HepG2 (cell line): ENCODE results near the gene PTPRN. TPM values are rescaled to one million over a fixed set of nuclear protein-coding genes. Genes with fewer than 3 reads are reported as not detected.

Source experiments
- ATF6 ChIP-seq: sonication (generic); formaldehyde crosslinking; conservative IDR thresholded peaks from 2 replicates; pipeline ENCODE4 v1.4.0; 2020; ENCODE audit warnings: missing genetic modification reagents
- BRD4 ChIP-seq: sonication (generic); formaldehyde crosslinking; IDR thresholded peaks from 2 replicates; pipeline ENCODE4 v1.4.0; 2020; ENCODE audit warnings: missing genetic modification reagents
- HMG20B ChIP-seq: conservative IDR thresholded peaks from 2 replicates; pipeline ENCODE4 v1.6.1; 2016; ENCODE audit warnings: missing genetic modification reagents, missing compliant biosample characterization
- ISX ChIP-seq: sonication (generic); formaldehyde crosslinking; conservative IDR thresholded peaks from 2 replicates; pipeline ENCODE4 v1.5.0; 2020; ENCODE audit warnings: missing genetic modification reagents
- KLF15 ChIP-seq: sonication (generic); formaldehyde crosslinking; IDR thresholded peaks from 2 replicates; pipeline ENCODE4 v1.8.1; 2023; ENCODE audit warnings: borderline replicate concordance, mild to moderate bottlenecking, inconsistent platforms, missing genetic modification reagents, mixed read lengths
- MEF2D ChIP-seq: sonication (generic); formaldehyde crosslinking; IDR thresholded peaks from 2 replicates; pipeline ENCODE4 v1.5.1; 2020; ENCODE audit warnings: mild to moderate bottlenecking, missing genetic modification reagents
- MTA3 ChIP-seq: sonication (generic); formaldehyde crosslinking; IDR thresholded peaks from 2 replicates; pipeline ENCODE4 v1.4.0; 2020; ENCODE audit warnings: missing genetic modification reagents
- NFYB ChIP-seq: sonication (generic); formaldehyde crosslinking; IDR thresholded peaks from 2 replicates; pipeline ENCODE4 v1.4.0; 2020; ENCODE audit warnings: missing genetic modification reagents
- NR2C2 ChIP-seq: sonication (generic); formaldehyde crosslinking; IDR thresholded peaks from 2 replicates; pipeline ENCODE4 v1.4.0; 2020; ENCODE audit warnings: missing genetic modification reagents, mild to moderate bottlenecking, moderate library complexity, borderline replicate concordance
- SSRP1 ChIP-seq: IDR thresholded peaks from 2 replicates; pipeline ENCODE4 v1.6.1; 2016; ENCODE audit warnings: control low read depth
- TOE1 ChIP-seq: sonication (generic); formaldehyde crosslinking; IDR thresholded peaks from 2 replicates; pipeline ENCODE4 v1.4.0; 2020; ENCODE audit warnings: mild to moderate bottlenecking, missing genetic modification reagents
- ZFP41 ChIP-seq: sonication (generic); formaldehyde crosslinking; IDR thresholded peaks from 2 replicates; pipeline ENCODE4 v1.4.0; 2020; ENCODE audit warnings: mild to moderate bottlenecking, missing genetic modification reagents, borderline replicate concordance
- ZFP62 ChIP-seq: sonication (generic); formaldehyde crosslinking; IDR thresholded peaks from 2 replicates; pipeline ENCODE4 v1.4.0; 2020; ENCODE audit warnings: missing genetic modification reagents
- ZNF382 ChIP-seq: sonication (generic); formaldehyde crosslinking; IDR thresholded peaks from 2 replicates; pipeline ENCODE4 v1.5.0; 2020; ENCODE audit warnings: missing genetic modification reagents, mild to moderate bottlenecking, borderline replicate concordance
- ZNF678 ChIP-seq: sonication (generic); formaldehyde crosslinking; IDR thresholded peaks from 2 replicates; pipeline ENCODE4 v1.4.0; 2020; ENCODE audit warnings: mild to moderate bottlenecking, missing genetic modification reagents
- ZNF879 ChIP-seq: sonication (generic); formaldehyde crosslinking; IDR thresholded peaks from 2 replicates; pipeline ENCODE4 v1.8.1; 2023; ENCODE audit warnings: missing genetic modification reagents
- ZSCAN30 ChIP-seq: sonication (generic); formaldehyde crosslinking; IDR thresholded peaks from 2 replicates; pipeline ENCODE4 v1.5.0; 2020; ENCODE audit warnings: mild to moderate bottlenecking, missing genetic modification reagents
- polyA plus RNA-seq, 8 experiments: library from polyadenylated mRNA; depleted of rRNA in 3 of 8; stranded (reverse) in 7 of 8; unstranded in 1 of 8; fragments of >200 nt; fragmentation: Illumina TruSeq in 4 of 8; extraction: Trizol in 4 of 8; gene quantifications; 2 replicates each; pipeline versions ENCODE4 v1.2.1 to v1.2.3, GENCODE V29; 2011 to 2016; ENCODE audit warnings: low read depth in 4 of 8, missing spikeins in 1 of 8, mixed read lengths in 1 of 8; ENCODE audit not compliant: insufficient read depth in 1 of 8
- total RNA-seq, 5 experiments: library from RNA; depleted of rRNA; stranded (reverse); fragments of >200 nt; fragmentation: Illumina TruSeq; extraction: Trizol; gene quantifications; 2 replicates each; pipeline ENCODE4 v1.2.3, GENCODE V29; 2016; ENCODE audit warnings: low read depth in 1 of 5
- TF ChIP-seq, protein P1 (sequence below): sonication (generic); formaldehyde crosslinking; IDR thresholded peaks from 2 replicates; pipeline ENCODE4 v1.5.1; 2020; ENCODE audit warnings: mild to moderate bottlenecking, missing genetic modification reagents, borderline replicate concordance
- TF ChIP-seq, protein P2 (sequence below): sonication (generic); formaldehyde crosslinking; IDR thresholded peaks from 2 replicates; pipeline ENCODE4 v1.5.0; 2020; ENCODE audit warnings: mild to moderate bottlenecking, missing genetic modification reagents

Gene PTPRN
- total and polyA plus RNA-seq, 2 of the 13 experiments (the other 11 are each of a cell fraction or from before 2014, with no cell fraction given): 0.26 TPM; not detected in 1

- TF ChIP-seq ATF6 (CRISPR knock-in tag) (peak; percentile 91), NR2C2 (no peak), ZNF879 (no peak), MTA3 (CRISPR knock-in tag) (no peak), ZFP62 (CRISPR knock-in tag) (0 out of 2 replicates have a peak, but pooled peaks have one; percentile 52), ISX (CRISPR knock-in tag) (no peak), ZSCAN30 (CRISPR knock-in tag) (no peak), ZNF678 (0 out of 2 replicates have a peak, but pooled peaks have one; percentile 43), NFYB (CRISPR knock-in tag) (peak; percentile 25; the same call in 1 of the 2 replicates), ZFP41 (CRISPR knock-in tag) (0 out of 2 replicates have a peak, but pooled peaks have one; percentile 7), SSRP1 (CRISPR knock-in tag) (0 out of 2 replicates have a peak, but pooled peaks have one; percentile 59), TOE1 (peak; percentile 84; the same call in 1 of the 2 replicates), KLF15 (CRISPR knock-in tag) (0 out of 2 replicates have a peak, but pooled peaks have one; percentile 81), ZNF382 (no peak), MEF2D (CRISPR knock-in tag) (peak; percentile 63; the same call in 1 of the 2 replicates), HMG20B (CRISPR knock-in tag) (peak; percentile 32; the same call in 1 of the 2 replicates), BRD4 (CRISPR knock-in tag) (no peak)
- TF ChIP-seq, protein P1, sequence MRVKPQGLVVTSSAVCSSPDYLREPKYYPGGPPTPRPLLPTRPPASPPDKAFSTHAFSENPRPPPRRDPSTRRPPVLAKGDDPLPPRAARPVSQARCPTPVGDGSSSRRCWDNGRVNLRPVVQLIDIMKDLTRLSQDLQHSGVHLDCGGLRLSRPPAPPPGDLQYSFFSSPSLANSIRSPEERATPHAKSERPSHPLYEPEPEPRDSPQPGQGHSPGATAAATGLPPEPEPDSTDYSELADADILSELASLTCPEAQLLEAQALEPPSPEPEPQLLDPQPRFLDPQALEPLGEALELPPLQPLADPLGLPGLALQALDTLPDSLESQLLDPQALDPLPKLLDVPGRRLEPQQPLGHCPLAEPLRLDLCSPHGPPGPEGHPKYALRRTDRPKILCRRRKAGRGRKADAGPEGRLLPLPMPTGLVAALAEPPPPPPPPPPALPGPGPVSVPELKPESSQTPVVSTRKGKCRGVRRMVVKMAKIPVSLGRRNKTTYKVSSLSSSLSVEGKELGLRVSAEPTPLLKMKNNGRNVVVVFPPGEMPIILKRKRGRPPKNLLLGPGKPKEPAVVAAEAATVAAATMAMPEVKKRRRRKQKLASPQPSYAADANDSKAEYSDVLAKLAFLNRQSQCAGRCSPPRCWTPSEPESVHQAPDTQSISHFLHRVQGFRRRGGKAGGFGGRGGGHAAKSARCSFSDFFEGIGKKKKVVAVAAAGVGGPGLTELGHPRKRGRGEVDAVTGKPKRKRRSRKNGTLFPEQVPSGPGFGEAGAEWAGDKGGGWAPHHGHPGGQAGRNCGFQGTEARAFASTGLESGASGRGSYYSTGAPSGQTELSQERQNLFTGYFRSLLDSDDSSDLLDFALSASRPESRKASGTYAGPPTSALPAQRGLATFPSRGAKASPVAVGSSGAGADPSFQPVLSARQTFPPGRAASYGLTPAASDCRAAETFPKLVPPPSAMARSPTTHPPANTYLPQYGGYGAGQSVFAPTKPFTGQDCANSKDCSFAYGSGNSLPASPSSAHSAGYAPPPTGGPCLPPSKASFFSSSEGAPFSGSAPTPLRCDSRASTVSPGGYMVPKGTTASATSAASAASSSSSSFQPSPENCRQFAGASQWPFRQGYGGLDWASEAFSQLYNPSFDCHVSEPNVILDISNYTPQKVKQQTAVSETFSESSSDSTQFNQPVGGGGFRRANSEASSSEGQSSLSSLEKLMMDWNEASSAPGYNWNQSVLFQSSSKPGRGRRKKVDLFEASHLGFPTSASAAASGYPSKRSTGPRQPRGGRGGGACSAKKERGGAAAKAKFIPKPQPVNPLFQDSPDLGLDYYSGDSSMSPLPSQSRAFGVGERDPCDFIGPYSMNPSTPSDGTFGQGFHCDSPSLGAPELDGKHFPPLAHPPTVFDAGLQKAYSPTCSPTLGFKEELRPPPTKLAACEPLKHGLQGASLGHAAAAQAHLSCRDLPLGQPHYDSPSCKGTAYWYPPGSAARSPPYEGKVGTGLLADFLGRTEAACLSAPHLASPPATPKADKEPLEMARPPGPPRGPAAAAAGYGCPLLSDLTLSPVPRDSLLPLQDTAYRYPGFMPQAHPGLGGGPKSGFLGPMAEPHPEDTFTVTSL: no peak
- TF ChIP-seq, protein P2, sequence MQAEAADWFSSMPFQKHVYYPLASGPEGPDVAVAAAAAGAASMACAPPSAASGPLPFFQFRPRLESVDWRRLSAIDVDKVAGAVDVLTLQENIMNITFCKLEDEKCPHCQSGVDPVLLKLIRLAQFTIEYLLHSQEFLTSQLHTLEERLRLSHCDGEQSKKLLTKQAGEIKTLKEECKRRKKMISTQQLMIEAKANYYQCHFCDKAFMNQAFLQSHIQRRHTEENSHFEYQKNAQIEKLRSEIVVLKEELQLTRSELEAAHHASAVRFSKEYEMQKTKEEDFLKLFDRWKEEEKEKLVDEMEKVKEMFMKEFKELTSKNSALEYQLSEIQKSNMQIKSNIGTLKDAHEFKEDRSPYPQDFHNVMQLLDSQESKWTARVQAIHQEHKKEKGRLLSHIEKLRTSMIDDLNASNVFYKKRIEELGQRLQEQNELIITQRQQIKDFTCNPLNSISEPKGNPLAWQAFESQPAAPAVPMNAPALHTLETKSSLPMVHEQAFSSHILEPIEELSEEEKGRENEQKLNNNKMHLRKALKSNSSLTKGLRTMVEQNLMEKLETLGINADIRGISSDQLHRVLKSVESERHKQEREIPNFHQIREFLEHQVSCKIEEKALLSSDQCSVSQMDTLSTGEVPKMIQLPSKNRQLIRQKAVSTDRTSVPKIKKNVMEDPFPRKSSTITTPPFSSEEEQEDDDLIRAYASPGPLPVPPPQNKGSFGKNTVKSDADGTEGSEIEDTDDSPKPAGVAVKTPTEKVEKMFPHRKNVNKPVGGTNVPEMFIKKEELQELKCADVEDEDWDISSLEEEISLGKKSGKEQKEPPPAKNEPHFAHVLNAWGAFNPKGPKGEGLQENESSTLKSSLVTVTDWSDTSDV (CRISPR knock-in tag): no peak
Measured at GRCh38 chr2:219294356-219295351, 14.5 kb downstream of the PTPRN start (continued).
